H9 (cell line): Measurements from ENCODE around the gene KCNIP4. TPM values are rescaled to one million over a fixed set of nuclear protein-coding genes. Genes with fewer than 3 reads are reported as not detected.

Source experiments
- DNase-seq: peaks from one replicate; pipeline ENCODE4 v3.0.0-alpha.2; 2017
- H2AFZ ChIP-seq: one replicate; pipeline ENCODE4 v1.6.1; 2013; ENCODE audit warnings: mild to moderate bottlenecking, low read length, control low read depth, moderate library complexity
- H2AK5ac ChIP-seq: 2 replicates; pipeline ENCODE4 v1.6.1; 2013; ENCODE audit warnings: low read length, control low read depth, mixed read lengths; ENCODE audit not compliant: insufficient read length
- H2BK120ac ChIP-seq: one replicate; pipeline ENCODE4 v1.6.1; 2013; ENCODE audit warnings: low read depth, mild to moderate bottlenecking, low read length, control low read depth, inconsistent platforms; ENCODE audit not compliant: poor library complexity, severe bottlenecking
- H2BK12ac ChIP-seq: 2 replicates; pipeline ENCODE4 v1.6.1; 2013; ENCODE audit warnings: low read length, control low read depth, mixed read lengths, low read depth; ENCODE audit not compliant: insufficient read length
- H2BK15ac ChIP-seq: 2 replicates; pipeline ENCODE4 v1.6.1; 2013; ENCODE audit warnings: low read depth, low read length, control low read depth
- H2BK20ac ChIP-seq: one replicate; pipeline ENCODE4 v1.6.1; 2013; ENCODE audit warnings: low read depth, mild to moderate bottlenecking, low read length, control low read depth, inconsistent platforms; ENCODE audit not compliant: poor library complexity, severe bottlenecking
- H2BK5ac ChIP-seq: 2 replicates; pipeline ENCODE4 v1.6.1; 2013; ENCODE audit warnings: low read length, control low read depth, mixed read lengths; ENCODE audit not compliant: insufficient read length
- H3K14ac ChIP-seq: 2 replicates; pipeline ENCODE4 v1.6.1; 2013; ENCODE audit warnings: low read length, control low read depth; ENCODE audit not compliant: insufficient read depth
- H3K18ac ChIP-seq: 2 replicates; pipeline ENCODE4 v1.6.1; 2013; ENCODE audit warnings: low read depth, mild to moderate bottlenecking, mixed read lengths, low read length, control low read depth; ENCODE audit not compliant: insufficient read length
- H3K23ac ChIP-seq: 2 replicates; pipeline ENCODE4 v1.6.1; 2013; ENCODE audit warnings: low read length, control low read depth, mixed read lengths, low read depth; ENCODE audit not compliant: insufficient read length
- H3K23me2 ChIP-seq: 2 replicates; pipeline ENCODE4 v1.6.1; 2013; ENCODE audit warnings: low read depth, mild to moderate bottlenecking, mixed read lengths, low read length, control low read depth; ENCODE audit not compliant: insufficient read length, poor library complexity, severe bottlenecking
- H3K27ac ChIP-seq: 2 replicates; pipeline ENCODE4 v1.5.1; 2013; ENCODE audit warnings: low read length, control low read depth, mixed read lengths, low read depth; ENCODE audit not compliant: insufficient read length
- H3K27me3 ChIP-seq: 2 replicates; pipeline ENCODE4 v1.6.1; 2013; ENCODE audit warnings: low read length, control low read depth, inconsistent platforms; ENCODE audit not compliant: insufficient read depth
- H3K4ac ChIP-seq: 2 replicates; pipeline ENCODE4 v1.6.1; 2013; ENCODE audit warnings: low read depth, mild to moderate bottlenecking, control low read depth, inconsistent platforms, low read length, moderate library complexity
- H3K4me1 ChIP-seq: 2 replicates; pipeline ENCODE4 v1.6.1; 2013; ENCODE audit warnings: low read length, control low read depth, inconsistent platforms; ENCODE audit not compliant: insufficient read depth
- H3K4me2 ChIP-seq: 2 replicates; pipeline ENCODE4 v1.6.1; 2013; ENCODE audit warnings: low read length, control low read depth, mixed read lengths; ENCODE audit not compliant: insufficient read length, insufficient read depth
- H3K56ac ChIP-seq: 2 replicates; pipeline ENCODE4 v1.6.1; 2013; ENCODE audit warnings: low read depth, mild to moderate bottlenecking, mixed read lengths, low read length, control low read depth; ENCODE audit not compliant: insufficient read length
- H3K79me1 ChIP-seq: 2 replicates; pipeline ENCODE4 v1.6.1; 2013; ENCODE audit warnings: low read depth, mild to moderate bottlenecking, moderate library complexity, low read length, control low read depth, inconsistent platforms; ENCODE audit not compliant: insufficient read depth, poor library complexity, severe bottlenecking
- H3K79me2 ChIP-seq: 2 replicates; pipeline ENCODE4 v1.6.1; 2013; ENCODE audit warnings: low read length, control low read depth, inconsistent platforms; ENCODE audit not compliant: insufficient read depth
- H3K9ac ChIP-seq: 2 replicates; pipeline ENCODE4 v1.6.1; 2013; ENCODE audit warnings: low read length, control low read depth, mixed read lengths; ENCODE audit not compliant: insufficient read length; ENCODE audit errors: extremely low read depth
- H3K9me3 ChIP-seq: one replicate; pipeline ENCODE4 v1.6.1; 2013; ENCODE audit warnings: low read depth, low read length, inconsistent platforms; ENCODE audit not compliant: control insufficient read depth
- H3T11ph ChIP-seq: one replicate; pipeline ENCODE4 v1.6.1; 2013; ENCODE audit warnings: mild to moderate bottlenecking, low read length, control low read depth, inconsistent platforms
- H4K20me1 ChIP-seq: one replicate; pipeline ENCODE4 v1.6.1; 2013; ENCODE audit not compliant: control insufficient read depth, insufficient read length, insufficient read depth
- H4K5ac ChIP-seq: 2 replicates; pipeline ENCODE4 v1.6.1; 2013; ENCODE audit warnings: low read depth, mild to moderate bottlenecking, mixed read lengths, low read length, control low read depth; ENCODE audit not compliant: insufficient read length
- H4K8ac ChIP-seq: replicated peaks from 2 replicates; pipeline ENCODE4 v1.6.1; 2013; ENCODE audit warnings: low read length, control low read depth, mixed read lengths, low read depth; ENCODE audit not compliant: insufficient read length
- H4K91ac ChIP-seq: 2 replicates; pipeline ENCODE4 v1.6.1; 2013; ENCODE audit warnings: low read depth, mild to moderate bottlenecking, moderate library complexity, mixed read lengths, low read length, control low read depth; ENCODE audit not compliant: insufficient read length
- H3K27ac Mint-ChIP-seq, 3 experiments: 2 replicates in 2 of 3; 3 replicates in 1 of 3; pipeline ENCODE4 v1.8.0; 2020 to 2021; ENCODE audit warnings: mixed read lengths in 3 of 3, mild to moderate bottlenecking in 1 of 3, moderate library complexity in 1 of 3
- H3K27me3 Mint-ChIP-seq: 2 replicates; pipeline ENCODE4 v1.8.0; 2021; ENCODE audit warnings: low read depth, mild to moderate bottlenecking, moderate library complexity, mixed read lengths
- H3K36me3 Mint-ChIP-seq, 3 experiments: 2 replicates in 2 of 3; 3 replicates in 1 of 3; pipeline ENCODE4 v1.8.0; 2020 to 2021; ENCODE audit warnings: low read depth in 3 of 3, mixed read lengths in 3 of 3; ENCODE audit not compliant: insufficient read depth in 1 of 3
- H3K4me1 Mint-ChIP-seq, 2 experiments: 2 replicates each; pipeline ENCODE4 v1.8.0; 2020; ENCODE audit warnings: mixed read lengths in 2 of 2
- H3K4me3 Mint-ChIP-seq, 2 experiments: 2 replicates in 1 of 2; 3 replicates in 1 of 2; pipeline ENCODE4 v1.8.0; 2020 to 2021; ENCODE audit warnings: mild to moderate bottlenecking in 2 of 2, mixed read lengths in 2 of 2, moderate library complexity in 1 of 2
- H3K9me3 Mint-ChIP-seq, 2 experiments: 2 replicates in 1 of 2; 3 replicates in 1 of 2; pipeline ENCODE4 v1.8.0; 2020; ENCODE audit warnings: mild to moderate bottlenecking in 2 of 2, mixed read lengths in 2 of 2, moderate library complexity in 1 of 2
- total RNA-seq: library from RNA; stranded (reverse); gene quantifications from 2 replicates; pipeline ENCODE4 v1.2.1, GENCODE V29; 2021
- TF ChIP-seq, protein P1 (sequence below): fragments of 200-600 bp; sonication (generic); conservative IDR thresholded peaks from 3 replicates; pipeline ENCODE4 v1.8.0; 2021; ENCODE audit warnings: antibody characterized with exemption, mild to moderate bottlenecking

The KCNIP4 gene
- total RNA-seq, 1 experiment from 2014 or later, result not detected

GRCh38 chr4:21447301-21448054, 501.1 kb downstream of the KCNIP4 start:
- H4K8ac ChIP-seq, result no peak overlapping the region
- H3K79me1 ChIP-seq, result no peaks in the 10 kb centered on the region
- no peak overlapping the region for H2BK12ac ChIP-seq
- H3K9ac ChIP-seq, result no peak overlapping the region
- no peak overlapping the region for H2BK5ac ChIP-seq
- H3K18ac ChIP-seq, result no peak overlapping the region
- H3K23me2 ChIP-seq, result no peaks in the 10 kb centered on the region
- no peak for DNase-seq
- H4K5ac ChIP-seq, result no peak overlapping the region
- no peaks in the 10 kb centered on the region for H3K79me2 ChIP-seq
- no peak overlapping the region for H2BK120ac ChIP-seq
- Mint-ChIP-seq H3K9me3 (peaks cover 3 to 4% of the 10 kb centered on the region in 2 experiments; a peak in 1 of 5 replicates), H3K4me1 (no peaks in the 10 kb centered on the region), H3K27ac (no peak overlapping the region), H3K4me3 (no peak overlapping the region), H3K36me3 (peaks cover 0 to 2% (median 0%) of the 10 kb centered on the region in 3 experiments; a peak in 2 of 7 replicates), H3K27me3 (no peaks in the 10 kb centered on the region; the same call in 1 of the 2 replicates)
- no peak overlapping the region for H4K91ac ChIP-seq
- H2AK5ac ChIP-seq, result no peak overlapping the region
- H3K4me2 ChIP-seq, result no peak overlapping the region
- H3K27ac ChIP-seq, result no peak overlapping the region
- TF ChIP-seq, protein P1, sequence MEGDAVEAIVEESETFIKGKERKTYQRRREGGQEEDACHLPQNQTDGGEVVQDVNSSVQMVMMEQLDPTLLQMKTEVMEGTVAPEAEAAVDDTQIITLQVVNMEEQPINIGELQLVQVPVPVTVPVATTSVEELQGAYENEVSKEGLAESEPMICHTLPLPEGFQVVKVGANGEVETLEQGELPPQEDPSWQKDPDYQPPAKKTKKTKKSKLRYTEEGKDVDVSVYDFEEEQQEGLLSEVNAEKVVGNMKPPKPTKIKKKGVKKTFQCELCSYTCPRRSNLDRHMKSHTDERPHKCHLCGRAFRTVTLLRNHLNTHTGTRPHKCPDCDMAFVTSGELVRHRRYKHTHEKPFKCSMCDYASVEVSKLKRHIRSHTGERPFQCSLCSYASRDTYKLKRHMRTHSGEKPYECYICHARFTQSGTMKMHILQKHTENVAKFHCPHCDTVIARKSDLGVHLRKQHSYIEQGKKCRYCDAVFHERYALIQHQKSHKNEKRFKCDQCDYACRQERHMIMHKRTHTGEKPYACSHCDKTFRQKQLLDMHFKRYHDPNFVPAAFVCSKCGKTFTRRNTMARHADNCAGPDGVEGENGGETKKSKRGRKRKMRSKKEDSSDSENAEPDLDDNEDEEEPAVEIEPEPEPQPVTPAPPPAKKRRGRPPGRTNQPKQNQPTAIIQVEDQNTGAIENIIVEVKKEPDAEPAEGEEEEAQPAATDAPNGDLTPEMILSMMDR, result peak; percentile 59
- H3K14ac ChIP-seq, result no peak overlapping the region
- H3K56ac ChIP-seq, result no peak overlapping the region
- H3K9me3 ChIP-seq, result no peaks in the 10 kb centered on the region
- no peak overlapping the region for H2AFZ ChIP-seq
- H3T11ph ChIP-seq, result no peak overlapping the region
- H2BK15ac ChIP-seq, result no peak overlapping the region
- H3K4me1 ChIP-seq, result no peaks in the 10 kb centered on the region
- H4K20me1 ChIP-seq, result no peaks in the 10 kb centered on the region
- H3K4ac ChIP-seq, result no peak overlapping the region
- no peak overlapping the region for H2BK20ac ChIP-seq
- no peak overlapping the region for H3K23ac ChIP-seq
- no peaks in the 10 kb centered on the region for H3K27me3 ChIP-seq
